ENCODE data around the gene RSPO1.
"Not testable (repeated sequence)": the region's sequence is repeated elsewhere in the genome, so short reads cannot be mapped to it uniquely, and the experiment has no call there.

RSPO1 gene, protein sequence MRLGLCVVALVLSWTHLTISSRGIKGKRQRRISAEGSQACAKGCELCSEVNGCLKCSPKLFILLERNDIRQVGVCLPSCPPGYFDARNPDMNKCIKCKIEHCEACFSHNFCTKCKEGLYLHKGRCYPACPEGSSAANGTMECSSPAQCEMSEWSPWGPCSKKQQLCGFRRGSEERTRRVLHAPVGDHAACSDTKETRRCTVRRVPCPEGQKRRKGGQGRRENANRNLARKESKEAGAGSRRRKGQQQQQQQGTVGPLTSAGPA

DNA sequence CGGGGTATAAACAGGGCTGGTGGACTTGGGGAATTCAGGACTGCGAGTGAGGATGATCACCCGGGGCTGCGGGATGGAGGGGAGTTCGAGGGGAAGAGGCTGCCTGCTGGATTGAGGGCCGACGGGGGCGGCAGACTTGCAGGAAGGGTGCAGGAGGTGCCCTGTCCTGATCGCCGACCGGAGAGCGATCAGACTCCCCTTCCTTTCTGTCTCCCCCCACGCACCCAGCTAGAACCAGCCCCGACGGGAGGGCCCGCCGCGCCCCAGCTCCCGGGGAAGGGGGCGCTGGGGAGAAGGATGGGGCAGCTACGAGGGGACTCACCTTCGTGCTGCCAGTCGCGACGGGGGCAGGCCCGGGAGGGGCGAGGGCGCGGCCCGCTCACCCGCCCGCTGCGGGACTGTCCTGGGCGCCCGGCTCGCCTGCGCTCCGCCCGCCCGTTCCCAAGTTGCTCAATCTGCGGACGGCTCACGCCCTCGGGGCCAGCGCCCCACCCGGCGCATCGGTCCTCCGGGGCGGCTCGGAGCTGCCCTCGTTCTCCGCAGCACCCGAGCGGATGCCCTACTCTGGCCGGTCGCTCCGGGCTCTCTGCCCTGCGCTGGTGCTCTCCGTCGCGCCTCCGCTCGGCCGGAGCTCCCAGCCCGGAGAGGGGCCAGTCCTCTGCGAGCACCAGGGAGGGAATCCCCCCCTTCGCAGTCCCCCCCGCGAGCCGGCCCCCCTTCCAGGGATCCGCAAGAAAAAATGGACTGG is at the start of gene RSPO1:
RSPO1 (minus strand) TSS at position 649 of the 748 bp plus-strand sequence. CDS start 5,231 bp downstream, outside the sequence.
- no peak for DNase-seq

DNA sequence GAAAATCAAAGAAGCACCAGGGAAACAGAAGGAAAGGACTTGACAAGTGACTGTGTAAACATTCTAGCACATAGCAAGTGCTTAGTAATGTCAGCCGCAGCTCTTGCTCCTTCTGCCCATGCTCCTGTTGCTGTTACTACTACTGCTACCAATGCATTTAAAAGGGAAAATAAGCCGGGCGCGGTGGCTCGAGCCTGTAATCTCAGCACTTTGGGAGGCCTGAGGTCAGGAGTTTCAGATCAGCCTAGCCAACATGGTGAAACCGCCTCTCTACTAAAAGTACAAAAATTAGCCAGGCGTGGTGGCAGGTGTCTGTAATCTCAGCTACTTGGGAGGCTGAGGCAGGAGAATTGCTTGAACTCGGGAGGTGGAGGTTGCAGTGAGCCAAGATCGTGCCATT is 49.5 kb upstream of the RSPO1 start:
- DNase-seq = not testable (repeated sequence)

GRCh38 chr1:37682334-37682987 is 47.8 kb upstream of the RSPO1 start:
- peak; percentile 75 to 81 for DNase-seq

GRCh38 chr1:37680933-37681332 is 46.2 kb upstream of the RSPO1 start:
- DNase-seq = no peak

DNA sequence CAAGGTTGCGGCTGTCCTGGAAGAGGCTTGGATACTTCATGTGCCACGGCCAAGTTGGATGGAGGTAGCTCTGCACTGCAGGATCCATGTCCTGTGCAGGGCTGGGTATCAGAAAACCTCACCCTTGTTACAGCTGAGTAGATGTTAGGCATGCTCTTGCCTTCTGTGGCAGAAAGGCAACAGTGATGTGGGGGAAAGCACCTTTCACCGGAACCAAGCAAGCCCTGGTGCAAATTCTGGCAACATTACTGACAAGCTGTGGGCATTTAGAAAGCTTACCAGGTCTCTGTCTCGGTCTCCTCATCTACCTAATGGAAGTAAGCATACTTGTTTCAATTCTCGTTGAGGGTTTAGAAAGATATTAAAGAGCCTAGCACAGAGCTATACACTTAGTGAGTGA is 43.1 kb upstream of the RSPO1 start:
- no peak for DNase-seq

DNA sequence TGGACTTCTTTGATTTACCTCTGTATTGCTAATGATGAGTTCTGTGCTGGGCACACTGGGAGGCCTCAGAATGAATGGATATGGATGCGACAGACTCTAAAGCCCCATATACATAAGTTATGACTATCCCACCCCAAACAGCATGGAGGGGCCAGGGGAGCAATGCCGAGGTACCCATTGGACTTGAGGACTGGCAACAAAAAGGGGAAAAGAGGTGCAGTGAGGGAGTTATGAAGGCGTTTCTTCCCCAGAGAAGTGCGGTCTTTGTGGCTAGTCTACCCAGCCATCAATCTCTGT is 42.4 kb upstream of the RSPO1 start:
- no peak for DNase-seq

GRCh38 chr1:37676281-37677142 is 41.8 kb upstream of the RSPO1 start:
- DNase-seq = no peak

DNA sequence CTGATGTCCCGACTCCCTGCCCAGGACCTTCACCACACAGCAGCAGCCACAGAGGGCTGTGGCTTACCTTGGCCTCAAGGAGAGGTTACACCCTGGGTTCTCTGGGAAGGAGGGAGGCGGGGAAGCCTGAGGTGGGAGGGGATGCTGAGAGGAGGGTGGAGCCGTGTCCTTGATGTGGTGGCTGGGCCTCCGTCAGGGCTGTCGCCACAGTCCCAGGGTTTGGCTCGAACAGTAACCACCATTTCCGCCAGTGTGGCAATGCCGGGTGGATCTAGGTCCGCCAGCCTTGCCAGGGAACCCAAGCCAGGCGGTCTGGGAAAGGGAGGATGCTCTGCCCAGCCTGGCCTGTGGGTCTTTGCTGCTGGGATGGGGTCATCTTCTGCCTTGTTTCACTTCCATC is 39.2 kb upstream of the RSPO1 start:
- peak in 1 of 2 experiments; percentile 22 for DNase-seq

- no peak for DNase-seq
Observed at GRCh38 chr1:37672136-37672870, 37.6 kb upstream of the RSPO1 start.

- DNase-seq = no peak
Observed at GRCh38 chr1:37671261-37671660, 36.6 kb upstream of the RSPO1 start.

DNA sequence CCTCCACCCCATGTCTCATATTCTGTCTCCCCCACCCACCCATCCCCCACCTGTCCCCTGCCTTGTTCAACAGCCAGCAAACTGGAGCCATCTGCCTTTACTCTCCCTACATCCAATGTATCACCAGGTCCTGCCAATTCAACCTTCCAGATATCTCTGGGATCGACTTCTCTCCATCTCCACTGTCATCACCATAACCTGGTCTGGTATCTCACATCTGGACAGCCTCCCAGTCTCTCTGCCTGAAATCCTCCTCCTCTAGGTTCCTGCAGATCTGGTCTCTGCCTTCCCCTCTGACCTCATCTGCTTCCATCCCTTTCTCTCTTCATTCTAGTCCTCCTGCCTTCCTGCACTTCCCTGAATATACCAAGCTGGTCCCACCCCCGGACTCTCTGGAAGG is 35.4 kb upstream of the RSPO1 start:
- DNase-seq = no peak

DNA sequence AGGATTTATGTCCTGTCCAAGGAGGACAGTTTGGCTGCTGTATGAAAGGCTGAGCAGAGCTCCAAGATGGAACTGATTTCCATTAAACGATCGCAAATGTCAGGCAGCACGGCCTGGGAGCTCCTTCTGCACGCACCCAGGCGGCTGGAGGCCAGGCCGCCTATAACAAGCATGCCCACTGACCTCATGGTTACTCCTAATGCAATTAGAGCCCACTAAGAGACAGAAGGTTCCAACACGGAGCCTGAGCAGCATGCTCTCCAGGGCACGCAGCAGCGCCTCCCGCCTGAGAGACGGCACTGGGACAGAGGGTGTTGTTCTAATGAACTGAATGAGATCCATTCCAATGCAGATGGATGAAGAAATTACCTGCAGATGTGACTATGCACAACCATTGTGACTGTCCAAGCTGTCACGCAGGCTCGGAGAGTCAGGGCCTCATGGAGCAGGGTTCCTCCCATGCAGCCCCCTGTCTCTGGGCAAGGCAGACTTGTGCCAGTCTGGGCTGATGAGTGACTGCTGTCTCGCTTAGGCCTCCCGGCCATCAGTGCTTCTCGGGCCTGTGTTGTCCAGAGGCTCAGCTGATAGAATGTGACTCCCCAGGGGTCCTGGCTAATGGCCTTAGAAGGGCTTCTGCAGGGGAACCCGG is 32.5 kb upstream of the RSPO1 start:
- DNase-seq = no peak

GRCh38 chr1:37666241-37666867 is 31.7 kb upstream of the RSPO1 start:
- DNase-seq = no peak

- DNase-seq = no peak
Observed at GRCh38 chr1:37663426-37664000, 28.8 kb upstream of the RSPO1 start.

- DNase-seq = no peak
Observed at GRCh38 chr1:37662031-37662755, 27.5 kb upstream of the RSPO1 start.

DNA sequence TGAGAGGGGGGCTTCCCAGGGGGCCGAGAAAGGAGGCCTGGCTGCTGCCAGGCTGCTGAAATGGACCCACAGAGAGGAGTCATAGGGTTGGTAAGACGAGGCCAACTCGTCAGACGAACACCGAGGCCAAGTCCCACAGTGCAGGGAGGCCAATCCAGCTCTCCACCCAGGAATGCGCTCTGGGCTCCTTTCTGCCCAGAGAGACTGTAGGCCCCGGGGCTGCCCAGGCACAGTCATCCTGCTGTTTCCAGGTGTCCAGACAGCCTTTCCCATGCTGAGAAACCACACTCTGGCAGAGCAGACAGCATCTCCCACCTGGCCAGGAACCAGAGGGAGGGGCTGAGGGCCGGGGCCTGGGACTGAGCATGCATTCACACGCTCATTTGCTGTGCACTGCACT is 26.7 kb upstream of the RSPO1 start:
- no peak for DNase-seq

- no peak for DNase-seq
Observed at GRCh38 chr1:37660664-37661063, 26.0 kb upstream of the RSPO1 start.

GRCh38 chr1:37658486-37658885 is 23.8 kb upstream of the RSPO1 start:
- no peak for DNase-seq

DNA sequence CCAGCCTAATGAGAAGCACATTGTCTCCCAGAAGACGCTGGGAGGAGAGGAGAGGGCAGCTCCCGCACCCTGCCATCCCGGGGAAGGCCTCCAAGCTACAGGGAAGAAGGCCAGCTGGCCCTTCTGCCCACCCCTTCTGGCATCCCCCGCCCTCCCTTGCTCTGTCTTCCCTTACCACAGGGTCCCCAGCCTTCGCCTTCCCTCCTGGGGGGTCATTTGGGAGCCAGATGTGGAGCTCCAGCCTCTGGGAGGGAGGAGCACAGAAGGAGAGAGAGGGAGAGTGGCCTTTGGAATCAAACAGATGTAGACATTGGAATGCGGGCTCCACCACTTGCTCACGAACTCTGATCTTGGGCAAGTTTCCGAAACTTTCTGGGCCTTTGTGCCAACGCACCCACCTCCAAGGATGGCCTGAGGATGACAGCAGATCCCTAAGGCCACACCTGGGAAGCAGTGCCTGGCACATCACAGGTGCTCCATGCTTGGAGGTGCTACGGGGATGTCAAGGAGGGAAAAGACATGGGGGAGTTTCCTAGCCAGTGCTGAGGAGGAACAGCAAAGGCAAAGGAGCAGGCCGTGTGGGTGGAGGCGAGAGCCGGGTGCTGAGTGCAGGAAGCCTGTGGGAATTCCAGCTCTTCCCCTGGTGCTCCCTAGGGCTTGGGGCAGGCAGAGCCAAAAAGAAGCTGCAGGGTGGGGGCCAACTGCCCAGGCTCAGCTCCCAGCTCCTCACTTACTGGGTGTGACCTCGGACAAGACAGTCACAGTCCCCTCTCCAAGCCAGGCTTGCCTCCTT is 23.1 kb upstream of the RSPO1 start:
- no peak for DNase-seq

DNA sequence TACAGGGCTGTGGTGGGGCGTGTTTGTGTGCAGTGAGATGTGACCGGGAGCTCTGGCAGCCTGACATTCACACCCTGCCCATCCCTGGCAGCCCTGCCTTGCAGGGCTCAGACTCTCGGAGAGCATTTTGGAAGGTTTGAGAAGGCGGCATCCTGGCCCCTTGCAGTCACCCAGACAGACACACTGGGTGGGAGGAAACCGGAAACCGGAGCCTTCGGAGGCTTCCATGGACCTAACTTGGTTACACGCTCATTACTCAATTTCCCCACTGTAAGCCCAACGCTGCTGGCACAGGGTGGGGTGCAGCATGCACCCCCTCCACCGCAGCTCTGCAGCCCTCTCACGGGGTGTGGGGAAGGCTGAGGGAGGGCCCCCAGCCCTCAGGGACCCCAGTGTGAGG is 22.2 kb upstream of the RSPO1 start:
- DNase-seq = no peak
